CD4-positive, alpha-beta T cell treated with Interferon alpha-2 for 1 hour (primary cell): ENCODE results near the gene RSPH4A.
A peak's percentile ranks its signal among the peaks of the same experiment; 100 is the strongest.
"Not testable (repeated sequence)": the region's sequence is repeated elsewhere in the genome, so short reads cannot be mapped to it uniquely, and the experiment has no call there.

Experiments used
- DNase-seq, 2 donors: peaks; one replicate each; pipeline ENCODE4 v3.0.0-alpha.2; 2020 to 2022

The RSPH4A gene

DNA sequence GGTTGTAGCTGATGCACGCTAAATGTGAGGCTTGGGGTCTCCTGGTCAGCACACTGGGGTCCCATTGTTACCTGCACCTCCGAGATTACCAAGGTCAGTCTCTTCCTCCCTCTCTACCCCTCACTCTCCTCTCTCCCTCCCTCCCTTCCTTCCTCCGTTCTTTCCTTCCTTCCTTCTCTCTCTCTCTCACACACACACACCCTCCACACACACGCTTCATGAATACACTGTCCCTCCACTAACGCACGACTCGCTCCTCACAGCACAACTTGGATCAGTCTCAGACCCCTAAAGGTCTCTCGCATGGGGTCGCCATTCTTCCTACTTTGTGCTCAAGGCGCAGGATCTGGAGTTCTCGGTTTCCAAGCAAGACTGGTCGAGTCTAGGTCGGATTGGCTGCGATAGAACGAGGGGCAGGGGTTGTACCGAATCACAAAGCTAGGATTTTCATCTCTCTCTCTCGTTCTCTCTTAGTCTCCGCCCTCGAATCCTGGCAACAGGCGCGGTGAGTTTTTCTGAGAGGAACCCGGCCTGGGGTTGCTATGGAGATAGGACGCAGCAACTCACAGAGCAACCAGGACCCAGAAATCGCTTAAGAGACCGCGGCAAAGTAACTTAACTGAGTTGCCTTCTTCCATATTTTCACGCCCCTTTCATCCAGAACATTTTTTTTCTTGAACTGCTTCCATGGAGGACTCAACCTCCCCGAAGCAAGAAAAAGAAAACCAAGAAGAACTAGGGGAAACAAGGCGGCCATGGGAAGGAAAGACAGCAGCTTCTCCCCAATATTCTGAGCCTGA is at the start of gene RSPH4A:
Gene RSPH4A (plus strand): TSS at position 543 of the 800 bp plus-strand sequence. CDS start 145 bp downstream, at position 688.
- peak; percentile 70 to 75 for DNase-seq

DNA sequence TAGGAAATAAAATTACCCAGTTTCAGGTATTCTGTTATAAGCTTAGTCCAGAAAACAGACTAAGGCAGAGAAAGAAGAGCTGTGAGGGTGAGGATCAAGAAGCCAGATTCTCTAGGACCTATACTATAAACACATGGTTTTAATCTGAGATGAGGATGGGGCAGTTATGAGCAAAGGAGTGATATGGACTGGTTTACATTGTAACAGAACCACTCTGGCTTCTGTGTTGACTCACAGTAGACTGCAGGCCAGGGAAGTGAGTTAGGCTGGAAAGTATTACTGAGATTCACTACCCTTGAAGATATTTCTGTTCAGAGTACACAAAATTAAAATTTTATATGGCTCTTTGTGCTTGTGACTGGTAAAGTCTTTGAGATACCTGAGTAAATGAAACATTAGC is 48.2 kb upstream of the RSPH4A start:
- no peak for DNase-seq

DNA sequence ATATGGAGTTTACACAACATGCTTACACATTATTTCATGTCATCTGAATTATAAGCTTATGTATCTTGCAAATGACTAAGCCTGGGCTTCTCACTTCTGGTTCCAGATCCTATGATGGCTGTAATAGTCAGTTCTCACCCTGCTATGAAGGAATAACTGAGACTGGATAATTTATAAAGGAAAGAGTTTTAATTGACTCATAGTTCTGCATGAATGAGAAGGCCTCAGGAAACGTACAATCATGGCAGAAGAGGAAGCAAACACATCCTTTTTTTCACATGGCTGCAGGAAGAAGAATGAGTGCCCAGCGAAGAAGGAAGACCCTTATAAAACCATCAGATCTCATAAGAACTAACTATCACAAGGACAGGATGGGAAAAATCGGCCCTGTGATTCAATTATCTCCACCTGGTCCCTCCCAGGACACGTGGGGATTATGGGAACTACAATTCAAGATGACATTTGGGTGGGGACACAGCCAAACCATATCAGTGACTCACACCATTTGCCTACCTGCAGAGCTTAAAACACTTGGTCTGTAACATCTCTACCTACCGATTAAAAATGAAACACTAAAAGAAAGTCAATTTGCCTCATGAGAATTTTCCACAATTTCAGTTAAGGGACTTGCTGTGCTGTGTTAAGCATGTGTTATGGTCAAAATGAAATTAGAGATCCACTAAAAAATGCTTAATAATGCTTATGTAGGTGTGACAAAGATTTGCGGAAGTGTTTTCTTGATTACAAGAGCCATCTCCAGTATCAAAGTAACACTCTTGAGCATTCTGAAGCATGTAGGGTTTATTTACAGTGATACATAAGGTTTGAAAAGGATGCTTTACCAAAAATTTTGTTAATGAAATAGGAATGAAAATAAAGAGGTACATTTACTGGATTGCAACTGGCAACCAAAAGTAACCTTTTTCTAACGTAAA is 47.2 kb upstream of the RSPH4A start:
- no peak for DNase-seq

DNA sequence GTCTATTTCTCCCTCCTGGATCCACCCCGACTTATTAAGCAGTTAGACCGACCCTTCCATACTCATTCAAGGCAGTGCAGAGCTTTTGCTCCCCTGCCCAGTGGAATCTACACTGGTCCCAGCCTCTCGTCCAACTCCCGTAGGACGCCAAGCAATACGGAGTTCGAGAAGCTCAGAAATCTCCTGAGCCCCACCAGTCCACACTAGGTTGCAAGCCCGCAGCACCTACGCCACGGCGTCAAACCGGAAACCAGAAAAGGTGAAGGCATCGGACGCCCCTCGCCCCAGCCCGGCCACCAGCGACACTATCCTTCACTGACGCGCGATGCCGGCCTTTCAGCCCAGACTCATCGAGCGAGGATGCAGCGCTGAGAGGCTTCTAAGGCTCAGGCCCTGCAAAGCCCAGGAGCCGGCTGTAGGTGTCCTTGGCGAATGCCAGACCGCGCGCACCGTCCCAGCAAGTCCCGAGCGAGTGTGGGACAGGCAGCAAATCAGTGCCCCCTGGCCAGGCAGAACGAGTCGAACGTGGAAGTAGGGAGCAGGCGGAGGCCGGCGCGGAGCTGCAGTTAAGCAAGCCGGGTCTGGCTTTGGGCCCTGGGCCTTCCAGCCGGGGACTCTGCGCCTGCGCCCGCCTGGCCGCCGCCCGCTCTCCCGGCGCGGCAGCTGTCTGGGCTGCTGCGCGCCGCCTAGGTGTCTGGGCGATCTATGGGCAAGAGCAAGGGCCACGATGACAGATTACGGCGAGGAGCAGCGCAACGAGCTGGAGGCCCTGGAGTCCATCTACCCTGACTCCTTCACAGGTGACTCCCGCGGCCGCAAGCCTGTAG is 45.2 kb upstream of the RSPH4A start, which contains the start of gene RWDD1:
Gene RWDD1 (plus strand): TSS at position 649 of the 827 bp plus-strand sequence. CDS start 79 bp downstream, at position 728.
- peak; percentile 99 for DNase-seq

DNA sequence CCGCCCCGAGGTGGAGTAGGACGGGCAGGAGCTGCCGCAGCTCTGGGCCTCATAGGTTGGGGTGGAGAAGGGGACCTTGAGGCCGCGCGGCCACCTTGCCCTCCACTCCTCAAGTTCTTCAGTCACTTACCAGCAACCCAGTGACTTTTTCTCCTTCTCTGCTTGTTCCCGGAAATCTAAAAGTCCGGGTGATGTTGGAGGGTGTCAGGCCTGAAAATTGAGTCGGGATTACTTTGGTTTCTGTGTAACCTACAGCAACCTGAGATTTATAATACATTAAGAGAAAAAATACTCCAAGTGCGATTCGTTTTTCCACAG is 44.6 kb upstream of the RSPH4A start:
- DNase-seq, result no peak

GRCh38 chr6:116572162-116572561 is 44.1 kb upstream of the RSPH4A start:
- DNase-seq, result peak in 1 of 2 donors; percentile 17

GRCh38 chr6:116575227-116575626 is 41.1 kb upstream of the RSPH4A start:
- DNase-seq, result no peak

- DNase-seq, result no peak
These were observed 38.8 kb upstream of the RSPH4A start for GRCh38 chr6:116577486-116577885.

DNA sequence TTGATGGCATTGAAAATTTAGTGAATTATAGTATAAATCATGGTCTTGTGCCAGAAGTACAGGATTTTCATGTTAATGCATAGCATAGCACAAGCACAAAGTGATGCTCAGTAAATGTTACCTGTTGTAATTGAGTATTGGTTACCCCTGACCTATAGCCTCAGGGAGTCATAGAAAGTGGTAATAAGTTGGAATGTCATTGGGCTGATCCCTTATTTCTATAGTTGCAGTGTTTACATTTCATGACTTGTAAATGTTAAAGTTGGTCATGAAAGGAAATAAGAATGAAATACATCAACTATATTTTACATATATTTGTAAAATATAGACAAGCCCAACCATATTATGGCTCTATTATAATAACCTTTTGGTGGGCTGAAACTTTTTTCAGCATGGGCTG is 37.9 kb upstream of the RSPH4A start:
- DNase-seq, result no peak

GRCh38 chr6:116579143-116579542 is 37.1 kb upstream of the RSPH4A start:
- no peak for DNase-seq

DNA sequence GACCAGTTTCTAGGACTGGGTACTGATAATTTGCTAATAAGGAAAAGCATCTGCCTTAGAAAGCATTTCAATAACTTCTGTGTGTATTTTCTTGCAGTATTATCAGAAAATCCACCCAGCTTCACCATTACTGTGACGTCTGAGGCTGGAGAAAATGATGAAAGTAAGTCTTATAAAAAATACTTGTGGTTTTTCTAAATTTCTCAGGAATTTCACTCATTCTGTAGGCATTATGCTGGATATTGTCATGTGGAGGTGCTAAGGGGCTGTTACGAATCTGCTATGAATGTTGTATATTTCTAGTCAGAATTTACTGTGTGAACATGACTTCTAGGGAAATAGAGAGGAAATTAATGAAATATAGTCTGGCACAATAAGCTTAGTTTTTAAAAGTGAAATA is 36.1 kb upstream of the RSPH4A start:
- no peak for DNase-seq

- no peak for DNase-seq
These were observed 30.0 kb upstream of the RSPH4A start for GRCh38 chr6:116586276-116586675.

GRCh38 chr6:116586738-116587137 is 29.5 kb upstream of the RSPH4A start:
- DNase-seq, result no peak

DNA sequence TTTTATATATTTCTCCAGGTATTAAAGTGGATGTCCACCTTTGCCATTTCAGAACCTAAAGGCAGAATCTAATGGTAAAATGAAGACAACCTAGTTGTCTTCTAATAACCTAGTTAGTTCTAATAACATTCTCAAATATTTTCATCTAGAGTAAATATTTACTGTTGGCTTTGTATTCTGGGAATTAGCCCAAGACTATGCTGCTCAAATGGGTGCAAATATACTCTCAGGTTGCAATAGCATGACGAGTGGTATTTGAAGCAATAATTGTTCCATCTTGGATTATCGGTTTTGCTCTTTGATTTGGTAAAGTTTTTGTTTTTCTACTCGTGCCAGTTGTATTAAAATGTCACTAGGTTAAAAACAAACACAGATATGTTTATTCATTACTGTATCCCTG is 21.0 kb upstream of the RSPH4A start:
- no peak for DNase-seq

GRCh38 chr6:116596815-116597214 is 19.5 kb upstream of the RSPH4A start:
- DNase-seq, result no peak

DNA sequence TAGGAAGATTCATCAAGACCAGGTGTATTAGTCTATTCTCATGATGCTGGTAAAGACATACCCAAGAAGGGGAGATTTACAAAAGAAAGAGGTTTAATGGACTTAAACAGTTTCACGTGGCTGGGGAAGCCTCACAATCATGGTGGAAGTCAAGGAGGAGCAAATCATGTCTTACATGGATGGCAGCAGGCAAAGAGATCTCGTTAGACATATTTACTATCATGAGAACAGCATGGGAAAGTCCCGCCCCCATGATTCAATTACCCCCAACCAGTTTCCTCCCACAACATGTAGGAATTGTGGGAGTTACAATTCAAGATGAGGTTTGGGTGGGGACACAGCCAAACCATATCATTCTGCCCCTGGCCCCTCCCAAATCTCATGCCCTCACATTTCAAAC is 12.4 kb upstream of the RSPH4A start:
- not testable (repeated sequence) for DNase-seq

GRCh38 chr6:116604868-116605267 is 11.4 kb upstream of the RSPH4A start:
- DNase-seq, result not testable (repeated sequence)

GRCh38 chr6:116605935-116606334 is 10.3 kb upstream of the RSPH4A start:
- no peak for DNase-seq

- no peak for DNase-seq
These were observed 5.2 kb upstream of the RSPH4A start for GRCh38 chr6:116611056-116611455.

DNA sequence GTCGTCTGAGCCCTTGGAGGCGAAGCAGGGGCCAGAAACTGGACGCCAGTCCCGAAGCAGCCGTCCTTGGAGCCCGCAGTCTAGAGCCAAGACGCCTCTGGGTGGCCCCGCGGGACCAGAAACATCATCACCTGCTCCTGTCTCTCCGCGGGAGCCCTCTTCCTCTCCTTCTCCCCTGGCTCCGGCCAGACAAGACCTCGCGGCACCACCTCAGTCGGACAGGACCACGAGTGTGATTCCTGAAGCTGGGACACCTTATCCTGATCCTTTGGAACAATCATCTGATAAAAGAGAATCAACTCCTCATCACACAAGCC is 416 bp downstream of the RSPH4A start:
- peak in 1 of 2 donors; percentile 2 for DNase-seq

DNA sequence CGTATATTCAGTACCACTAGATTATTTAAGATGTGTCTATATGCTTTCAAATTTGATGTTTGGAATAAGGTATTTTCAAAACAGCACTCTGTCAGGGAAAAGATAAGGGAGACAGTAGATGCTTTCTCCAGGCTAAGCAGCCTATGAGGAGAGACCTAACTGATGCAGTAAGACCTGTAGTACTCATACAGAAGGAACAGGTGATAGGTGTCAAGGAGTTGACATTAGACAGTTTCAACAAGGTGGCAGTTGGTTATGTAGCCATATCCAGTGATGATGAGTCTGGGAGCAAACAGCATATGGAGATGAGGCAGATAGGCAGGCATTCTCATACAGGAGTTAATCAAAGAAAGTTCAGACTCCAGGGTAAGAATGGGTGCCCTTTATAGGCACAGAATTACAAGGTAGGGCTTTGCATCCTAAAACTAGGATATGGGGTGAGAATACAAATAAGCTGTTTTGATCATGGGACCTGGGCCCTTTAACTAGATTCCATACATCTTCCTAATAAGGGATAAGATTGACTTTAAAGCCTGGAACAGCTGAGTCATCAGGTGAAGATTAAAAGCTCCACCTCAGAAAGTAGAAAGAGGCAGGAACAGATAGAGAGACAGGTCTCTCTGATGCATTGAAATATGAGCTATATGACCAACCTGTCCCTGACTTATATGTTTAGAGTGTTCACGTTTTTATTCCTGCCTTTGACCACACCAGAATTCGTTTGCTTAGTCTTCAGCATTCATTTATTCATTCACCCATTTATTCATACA is 7.9 kb downstream of the RSPH4A start:
- no peak for DNase-seq

- no peak for DNase-seq
These were observed 9.6 kb downstream of the RSPH4A start for GRCh38 chr6:116625872-116626271.
